Endothelial cell of umbilical vein (primary cell): ENCODE data around the gene DGKG. TPM values are rescaled to one million over a fixed set of nuclear protein-coding genes. Genes with fewer than 3 reads are reported as not detected.

Experiments
- BruUV-seq: library from RNA; stranded (reverse); fragments of 400-500 nt; replicated peaks from 2 replicates; lab custom pipeline; 2021; lab: Mats Ljungman, UMichigan
- CTCF ChIA-PET: fragments of 300-600, 350-600 bp; sonication (Branson Sonifier 250); formaldehyde crosslinking; loops from one replicate; lab custom pipeline; 2021; ENCODE audit warnings: antibody characterized with exemption, inconsistent platforms; lab: Charles Lee
- POLR2A ChIA-PET: fragments of 300-600, 350-600 bp; sonication (Branson Sonifier 250); formaldehyde crosslinking; loops from one replicate; lab custom pipeline; 2021; ENCODE audit warnings: antibody characterized with exemption, inconsistent platforms; lab: Charles Lee
- DNase-seq: peaks from one replicate; pipeline ENCODE4 v3.0.0-alpha.2; 2011; ENCODE audit warnings: low read depth, low spot score
- FAIRE-seq: peaks from 2 replicates; lab custom pipeline; 2011; peaks lifted over from hg19 to GRCh38; lab: Jason Lieb, UNC
- H2AFZ ChIP-seq: 2 replicates; pipeline ENCODE4 v1.6.0; 2012; ENCODE audit warnings: low read depth, low read length, control low read depth, inconsistent platforms
- H3K27ac ChIP-seq: 2 replicates; pipeline ENCODE4 v1.5.1; 2011; ENCODE audit warnings: low read depth, mild to moderate bottlenecking, control low read depth, low read length, moderate library complexity; ENCODE audit not compliant: insufficient read depth
- H3K27me3 ChIP-seq, 2 experiments: 2 replicates each; pipeline versions ENCODE4 v1.6.0 to v1.6.1; 2011; ENCODE audit warnings: low read length in 2 of 2, mixed read lengths in 1 of 2; ENCODE audit not compliant: control insufficient read depth in 2 of 2, insufficient read depth in 2 of 2
- H3K36me3 ChIP-seq, 2 experiments: 2 replicates in 1 of 2; 3 replicates in 1 of 2; pipeline ENCODE4 v1.5.1; 2011; ENCODE audit warnings: low read length in 2 of 2, mild to moderate bottlenecking in 1 of 2, moderate library complexity in 1 of 2; ENCODE audit not compliant: control insufficient read depth in 2 of 2, insufficient read depth in 2 of 2; ENCODE audit errors: extremely low read depth in 1 of 2
- H3K4me1 ChIP-seq: 3 replicates; pipeline ENCODE4 v1.5.1; 2011; ENCODE audit warnings: mild to moderate bottlenecking, low read length; ENCODE audit not compliant: control insufficient read depth, insufficient read depth; ENCODE audit errors: extremely low read depth
- H3K4me2 ChIP-seq: 2 replicates; pipeline ENCODE4 v1.6.1; 2011; ENCODE audit warnings: low read length, control low read depth, mixed read lengths; ENCODE audit not compliant: insufficient read depth
- H3K4me3 ChIP-seq, 3 experiments: fragments of 200-600 bp in 1 of 3; sonication (generic), shearing (Covaris generic) in 1 of 3; replicated peaks in 1 of 3; 2 replicates each; pipeline ENCODE4 v1.5.1; 2011 to 2016; ENCODE audit warnings: control low read depth in 3 of 3, low read length in 3 of 3, mild to moderate bottlenecking in 2 of 3, inconsistent platforms in 1 of 3, low read depth in 1 of 3, moderate library complexity in 1 of 3; ENCODE audit not compliant: insufficient read depth in 1 of 3
- H3K79me2 ChIP-seq: 2 replicates; pipeline ENCODE4 v1.6.0; 2012; ENCODE audit warnings: low read length, inconsistent platforms; ENCODE audit not compliant: control insufficient read depth, insufficient read depth
- H3K9ac ChIP-seq: replicated peaks from 2 replicates; pipeline ENCODE3; 2011; ENCODE audit warnings: low read length, control low read depth; ENCODE audit not compliant: insufficient read depth; ENCODE audit errors: extremely low read depth
- H3K9me1 ChIP-seq: replicated peaks from 3 replicates; pipeline ENCODE4 v1.6.0; 2011; ENCODE audit warnings: mild to moderate bottlenecking, low read length; ENCODE audit not compliant: control insufficient read depth, insufficient read depth; ENCODE audit errors: extremely low read depth
- H3K9me3 ChIP-seq: replicated peaks from 2 replicates; pipeline ENCODE4 v1.5.1; 2012; ENCODE audit warnings: low read length, inconsistent platforms; ENCODE audit not compliant: control insufficient read depth, insufficient read depth
- H4K20me1 ChIP-seq: replicated peaks from 2 replicates; pipeline ENCODE3; 2011; ENCODE audit warnings: mild to moderate bottlenecking, low read length; ENCODE audit not compliant: control insufficient read depth, insufficient read depth; ENCODE audit errors: extremely low read depth
- EZH2 ChIP-seq: IDR thresholded peaks from 2 replicates; pipeline ENCODE4 v1.6.1; 2012; ENCODE audit warnings: borderline replicate concordance, low read depth, mild to moderate bottlenecking, moderate library complexity, low read length, inconsistent platforms; ENCODE audit not compliant: severe bottlenecking
- FOS ChIP-seq: IDR thresholded peaks from 2 replicates; pipeline ENCODE4 v1.6.1; 2011; ENCODE audit warnings: mild to moderate bottlenecking, low read length, moderate library complexity, borderline replicate concordance; ENCODE audit not compliant: insufficient read depth
- GATA2 ChIP-seq: IDR thresholded peaks from 2 replicates; pipeline ENCODE4 v1.7.0; 2011; ENCODE audit warnings: low read depth, mild to moderate bottlenecking, moderate library complexity, mixed read lengths, low read length; ENCODE audit not compliant: insufficient read length, insufficient read depth
- JUN ChIP-seq: IDR thresholded peaks from 2 replicates; pipeline ENCODE4 v1.6.1; 2011; ENCODE audit warnings: borderline replicate concordance, low read depth; ENCODE audit not compliant: insufficient read length, insufficient read depth
- MYC ChIP-seq: IDR thresholded peaks from one replicate; pipeline ENCODE4 v1.6.1; 2011; ENCODE audit warnings: mild to moderate bottlenecking, low read depth, low read length
- POLR2A ChIP-seq: IDR thresholded peaks from 2 replicates; pipeline ENCODE4 v1.6.1; 2012; ENCODE audit warnings: low read depth, mild to moderate bottlenecking, control low read depth, low read length
- POLR2AphosphoS5 ChIP-seq: IDR thresholded peaks from 2 replicates; pipeline ENCODE4 v1.6.1; 2012; ENCODE audit warnings: low read depth, mild to moderate bottlenecking, control low read depth, low read length, moderate library complexity; ENCODE audit not compliant: insufficient read depth
- dilution Hi-C: fragments of 300-500 bp; cut with MboI; formaldehyde crosslinking; loops from one replicate; pipeline ENCODE4 v1.15.0; 2019; ENCODE audit warnings: low sequenced_read_pairs; ENCODE audit not compliant: extremely low pct_ligation_motif_present
- intact Hi-C: fragments of 100-400 bp; cut with micrococcal nuclease; formaldehyde crosslinking; loops from one replicate; pipeline ENCODE4 v1.10.0; 2022
- polyA plus RNA-seq, 4 experiments: library from polyadenylated mRNA; depleted of rRNA in 3 of 4; stranded (reverse) in 3 of 4; unstranded in 1 of 4; fragments of >200 nt; gene quantifications; 2 replicates each; pipeline versions ENCODE4 v1.2.1 to v1.2.3, GENCODE V29; 2011 to 2012; ENCODE audit warnings: missing spikeins in 1 of 4
- total RNA-seq: library from RNA; stranded (reverse); gene quantifications from 2 replicates; pipeline ENCODE4 v1.2.3, GENCODE V29; 2021
- TF ChIP-seq, protein P1 (sequence below), 2 donors: IDR thresholded peaks; 1 replicate in 1 of 2; 2 replicates in 1 of 2; pipeline ENCODE4 v1.5.1; 2011; ENCODE audit warnings: low read length in 2 of 2, mild to moderate bottlenecking in 2 of 2, moderate library complexity in 2 of 2, control low read depth in 1 of 2, inconsistent platforms in 1 of 2, low read depth in 1 of 2; ENCODE audit not compliant: insufficient read depth in 1 of 2; ENCODE audit errors: extremely low read depth in 1 of 2
- TF ChIP-seq, protein P2 (sequence below): IDR thresholded peaks from 2 replicates; pipeline ENCODE4 v1.6.1; 2011; ENCODE audit not compliant: insufficient read depth, insufficient read length

The DGKG gene
- total and polyA plus RNA-seq, 2 donors (not counting 3 experiments of a cell fraction or from before 2014, with no cell fraction given), result not detected

- CTCF ChIA-PET, result no interaction called here
- Histone ChIP-seq H2AFZ (no peak overlapping the region), H3K4me2 (no peak overlapping the region), H3K9me1 (no peaks in the 10 kb centered on the region), H4K20me1 (no peaks in the 10 kb centered on the region), H3K9me3 (no peaks in the 10 kb centered on the region), H3K27me3 (no peaks in the 10 kb centered on the region), H3K79me2 (no peaks in the 10 kb centered on the region), H3K36me3 (no peaks in the 10 kb centered on the region), H3K4me3 (no peak overlapping the region), H3K27ac (no peak overlapping the region), H3K4me1 (no peaks in the 10 kb centered on the region), H3K9ac (no peak overlapping the region)
- no peak for FAIRE-seq
- no TSS peak for BruUV-seq
- dilution Hi-C loops, result no loop called here
- intact Hi-C loops, result no loop called here
- no peak for DNase-seq
- TF ChIP-seq, protein P1, sequence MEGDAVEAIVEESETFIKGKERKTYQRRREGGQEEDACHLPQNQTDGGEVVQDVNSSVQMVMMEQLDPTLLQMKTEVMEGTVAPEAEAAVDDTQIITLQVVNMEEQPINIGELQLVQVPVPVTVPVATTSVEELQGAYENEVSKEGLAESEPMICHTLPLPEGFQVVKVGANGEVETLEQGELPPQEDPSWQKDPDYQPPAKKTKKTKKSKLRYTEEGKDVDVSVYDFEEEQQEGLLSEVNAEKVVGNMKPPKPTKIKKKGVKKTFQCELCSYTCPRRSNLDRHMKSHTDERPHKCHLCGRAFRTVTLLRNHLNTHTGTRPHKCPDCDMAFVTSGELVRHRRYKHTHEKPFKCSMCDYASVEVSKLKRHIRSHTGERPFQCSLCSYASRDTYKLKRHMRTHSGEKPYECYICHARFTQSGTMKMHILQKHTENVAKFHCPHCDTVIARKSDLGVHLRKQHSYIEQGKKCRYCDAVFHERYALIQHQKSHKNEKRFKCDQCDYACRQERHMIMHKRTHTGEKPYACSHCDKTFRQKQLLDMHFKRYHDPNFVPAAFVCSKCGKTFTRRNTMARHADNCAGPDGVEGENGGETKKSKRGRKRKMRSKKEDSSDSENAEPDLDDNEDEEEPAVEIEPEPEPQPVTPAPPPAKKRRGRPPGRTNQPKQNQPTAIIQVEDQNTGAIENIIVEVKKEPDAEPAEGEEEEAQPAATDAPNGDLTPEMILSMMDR (IDR thresholded peaks at IDR 0.05; ENCODE audit: extremely low read depth in 1 of 2, insufficient read depth in 1 of 2, low read depth in 1 of 2, low read length in 2 of 2), result no peak
- no peak for TF ChIP-seq JUN
- no peak for TF ChIP-seq FOS
- TF ChIP-seq, protein P2, sequence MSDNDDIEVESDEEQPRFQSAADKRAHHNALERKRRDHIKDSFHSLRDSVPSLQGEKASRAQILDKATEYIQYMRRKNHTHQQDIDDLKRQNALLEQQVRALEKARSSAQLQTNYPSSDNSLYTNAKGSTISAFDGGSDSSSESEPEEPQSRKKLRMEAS, result no peak
- no peak for TF ChIP-seq POLR2AphosphoS5
- no peak for TF ChIP-seq EZH2
- no peak for TF ChIP-seq GATA2
- TF ChIP-seq MYC, result no peak
- no peak for TF ChIP-seq POLR2A
- POLR2A ChIA-PET, result no interaction called here
Measured at GRCh38 chr3:186382217-186382885, 20.3 kb upstream of the DGKG start.
